OCI-LY3 (cell line): Measurements from ENCODE around the gene FBXW7.

Experiments
- CTCF ChIP-seq: fragments of 200-600, 300-600 bp; sonication (generic); IDR thresholded peaks from 2 replicates; pipeline ENCODE4 v1.5.1; 2014; ENCODE audit warnings: antibody characterized with exemption, low read length, low read depth
- EZH2phosphoT487 ChIP-seq: fragments of 200-600 bp; shearing (Covaris generic); IDR thresholded peaks from 2 replicates; pipeline ENCODE4 v1.6.1; 2018; ENCODE audit warnings: antibody characterized with exemption, mixed run types, low read depth

DNA sequence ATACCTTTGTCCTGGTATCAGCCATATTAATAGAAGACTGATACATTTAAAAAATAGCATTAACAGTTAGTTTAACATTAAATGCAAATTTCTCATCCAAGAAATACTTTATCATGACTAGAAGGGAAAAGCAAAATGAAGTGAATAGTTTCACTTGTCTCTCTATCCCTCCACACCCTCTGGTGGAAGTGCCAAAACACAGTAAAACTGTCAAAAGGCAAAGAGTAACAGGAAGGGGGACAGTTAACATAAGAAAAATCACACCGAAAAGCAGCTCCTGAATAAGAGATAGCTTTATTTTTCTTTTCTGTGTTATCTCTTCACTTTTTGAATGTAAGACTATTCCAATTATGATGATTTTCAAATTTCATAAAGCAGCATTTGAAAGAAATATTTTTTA is 187.2 kb downstream of the FBXW7 start:
- TF ChIP-seq CTCF (peak; percentile 71), EZH2phosphoT487 (no peak)
